IMR-90 (cell line): ENCODE measurements around the gene INTS15. TPM values are rescaled to one million over a fixed set of nuclear protein-coding genes. Genes with fewer than 3 reads are reported as not detected.

Experiments
- ATAC-seq: fragments of 200-7000 bp; cut with Tn5 transposase; 2 replicates; pipeline ENCODE4 v1.9.1; 2020; ENCODE audit warnings: low read depth, mild to moderate bottlenecking, moderate library complexity
- BruUV-seq: library from RNA; stranded (reverse); fragments of 400-500 nt; replicated peaks from 2 replicates; lab custom pipeline; 2021; lab: Mats Ljungman, UMichigan
- CTCF ChIA-PET: fragments of 300-600 bp; formaldehyde crosslinking; extraction: SDS; loops from one replicate; lab custom pipeline; 2021; ENCODE audit warnings: antibody characterized with exemption; lab: Yijun Ruan, JAX
- POLR2A ChIA-PET: fragments of 300-600 bp; sonication (Branson Sonifier 250); formaldehyde crosslinking; loops from one replicate; lab custom pipeline; 2022; ENCODE audit warnings: antibody characterized with exemption; ENCODE audit not compliant: unreplicated experiment; lab: Charles Lee
- DNase-seq: peaks from one replicate; pipeline ENCODE4 v3.0.0; 2013
- H2AFZ ChIP-seq: replicated peaks from 2 replicates; pipeline ENCODE3; 2013; ENCODE audit warnings: low read length, mild to moderate bottlenecking; ENCODE audit not compliant: poor library complexity
- H2AK5ac ChIP-seq: 2 replicates; pipeline ENCODE4 v1.6.1; 2013; ENCODE audit warnings: low read depth, low read length, inconsistent platforms
- H2AK9ac ChIP-seq: replicated peaks from 2 replicates; pipeline ENCODE3; 2013; ENCODE audit warnings: mild to moderate bottlenecking, low read depth, low read length, moderate library complexity; ENCODE audit not compliant: poor library complexity
- H2BK120ac ChIP-seq: 2 replicates; pipeline ENCODE4 v1.6.1; 2013; ENCODE audit warnings: low read depth, low read length, inconsistent platforms
- H2BK15ac ChIP-seq: 3 replicates; pipeline ENCODE4 v1.6.1; 2013; ENCODE audit warnings: low read depth, low read length, inconsistent platforms
- H2BK20ac ChIP-seq: 2 replicates; pipeline ENCODE4 v1.6.1; 2013; ENCODE audit warnings: low read depth, mild to moderate bottlenecking, inconsistent platforms, low read length, moderate library complexity
- H2BK5ac ChIP-seq: 2 replicates; pipeline ENCODE4 v1.6.1; 2013; ENCODE audit warnings: mild to moderate bottlenecking, low read depth, low read length, inconsistent platforms; ENCODE audit not compliant: poor library complexity, severe bottlenecking
- H3K14ac ChIP-seq: replicated peaks from 2 replicates; pipeline ENCODE4 v1.6.1; 2013; ENCODE audit warnings: low read depth, low read length, inconsistent platforms
- H3K18ac ChIP-seq: 2 replicates; pipeline ENCODE4 v1.6.1; 2013; ENCODE audit warnings: low read depth, low read length, control low read depth
- H3K23ac ChIP-seq: 2 replicates; pipeline ENCODE4 v1.6.1; 2013; ENCODE audit warnings: low read depth, low read length, inconsistent platforms
- H3K27ac ChIP-seq: 2 replicates; pipeline ENCODE4 v1.5.1; 2013; ENCODE audit warnings: mild to moderate bottlenecking, control low read depth, low read length; ENCODE audit not compliant: insufficient read depth
- H3K27me3 ChIP-seq: 2 replicates; pipeline ENCODE4 v1.6.1; 2013; ENCODE audit warnings: low read length; ENCODE audit not compliant: control insufficient read depth, insufficient read depth
- H3K36me3 ChIP-seq: 2 replicates; pipeline ENCODE4 v1.6.1; 2013; ENCODE audit warnings: low read length, mixed read lengths; ENCODE audit not compliant: control insufficient read depth, insufficient read depth
- H3K4ac ChIP-seq: 2 replicates; pipeline ENCODE4 v1.6.1; 2013; ENCODE audit warnings: low read depth, low read length, inconsistent platforms
- H3K4me1 ChIP-seq: 2 replicates; pipeline ENCODE4 v1.6.1; 2013; ENCODE audit warnings: low read length, mixed read lengths; ENCODE audit not compliant: control insufficient read depth, insufficient read depth
- H3K4me2 ChIP-seq: 2 replicates; pipeline ENCODE4 v1.6.1; 2013; ENCODE audit warnings: low read depth, mild to moderate bottlenecking, control low read depth, low read length, moderate library complexity
- H3K4me3 ChIP-seq: 2 replicates; pipeline ENCODE4 v1.5.1; 2013; ENCODE audit warnings: low read depth, mild to moderate bottlenecking, control low read depth, low read length, moderate library complexity; ENCODE audit not compliant: insufficient read depth
- H3K56ac ChIP-seq: 2 replicates; pipeline ENCODE4 v1.6.1; 2013; ENCODE audit warnings: low read length, inconsistent platforms; ENCODE audit not compliant: insufficient read depth; ENCODE audit errors: extremely low read depth
- H3K79me1 ChIP-seq, 2 experiments: 2 replicates each; pipeline ENCODE4 v1.6.1; 2013; ENCODE audit warnings: low read length in 2 of 2, inconsistent platforms in 1 of 2, low read depth in 1 of 2
- H3K9ac ChIP-seq: 2 replicates; pipeline ENCODE4 v1.6.1; 2013; ENCODE audit warnings: low read depth, low read length, control low read depth
- H3K9me1 ChIP-seq: 2 replicates; pipeline ENCODE4 v1.6.1; 2013; ENCODE audit warnings: low read length, inconsistent platforms; ENCODE audit not compliant: insufficient read depth
- H3K9me3 ChIP-seq: 2 replicates; pipeline ENCODE4 v1.6.1; 2013; ENCODE audit warnings: low read length; ENCODE audit not compliant: control insufficient read depth, insufficient read depth
- H4K20me1 ChIP-seq: 2 replicates; pipeline ENCODE4 v1.6.1; 2013; ENCODE audit warnings: low read length, inconsistent platforms; ENCODE audit not compliant: insufficient read depth
- H4K5ac ChIP-seq: 2 replicates; pipeline ENCODE4 v1.6.1; 2013; ENCODE audit warnings: mild to moderate bottlenecking, low read depth, low read length, control low read depth
- H4K8ac ChIP-seq, 2 experiments: 2 replicates each; pipeline ENCODE4 v1.6.1; 2013; ENCODE audit warnings: low read depth in 2 of 2, low read length in 2 of 2, control low read depth in 1 of 2, inconsistent platforms in 1 of 2
- H4K91ac ChIP-seq: 2 replicates; pipeline ENCODE4 v1.6.1; 2013; ENCODE audit warnings: low read depth, low read length, inconsistent platforms; ENCODE audit not compliant: insufficient read depth
- BHLHE40 ChIP-seq: fragments of 150-350 bp; IDR thresholded peaks from 2 replicates; pipeline ENCODE4 v1.6.1; 2016; ENCODE audit warnings: mild to moderate bottlenecking, low read depth, low read length
- CEBPB ChIP-seq: IDR thresholded peaks from 2 replicates; pipeline ENCODE4 v1.6.1; 2012; ENCODE audit warnings: low read depth, low read length, improper control_type of control experiment
- CHD1 ChIP-seq: IDR thresholded peaks from 2 replicates; pipeline ENCODE4 v1.6.1; 2012; ENCODE audit warnings: low read depth, low read length, improper control_type of control experiment
- FOS ChIP-seq: fragments of 150-350 bp; IDR thresholded peaks from 2 replicates; pipeline ENCODE4 v1.6.1; 2016; ENCODE audit warnings: low read depth, low read length
- MAFK ChIP-seq: IDR thresholded peaks from 2 replicates; pipeline ENCODE4 v1.6.1; 2012; ENCODE audit warnings: low read depth, low read length, improper control_type of control experiment
- MAZ ChIP-seq: IDR thresholded peaks from 2 replicates; pipeline ENCODE4 v1.6.1; 2012; ENCODE audit warnings: low read depth, mild to moderate bottlenecking, low read length, improper control_type of control experiment, moderate library complexity, borderline replicate concordance
- MXI1 ChIP-seq: IDR thresholded peaks from 2 replicates; pipeline ENCODE4 v1.6.1; 2012; ENCODE audit warnings: low read depth, mild to moderate bottlenecking, low read length, moderate library complexity, borderline replicate concordance
- NFE2L2 ChIP-seq: fragments of 150-350 bp; IDR thresholded peaks from 2 replicates; pipeline ENCODE4 v1.6.1; 2016; ENCODE audit warnings: low read depth, mild to moderate bottlenecking, low read length
- POLR2A ChIP-seq: IDR thresholded peaks from 2 replicates; pipeline ENCODE4 v1.6.1; 2012; ENCODE audit warnings: mild to moderate bottlenecking, low read depth, low read length
- RAD21 ChIP-seq: IDR thresholded peaks from 2 replicates; pipeline ENCODE4 v1.6.1; 2012; ENCODE audit warnings: low read length, improper control_type of control experiment
- RCOR1 ChIP-seq: IDR thresholded peaks from 2 replicates; pipeline ENCODE4 v1.6.1; 2012; ENCODE audit warnings: mild to moderate bottlenecking, low read length, improper control_type of control experiment; ENCODE audit not compliant: insufficient replicate concordance
- RFX5 ChIP-seq: IDR thresholded peaks from 2 replicates; pipeline ENCODE4 v1.8.0; 2012; ENCODE audit warnings: low read depth, mild to moderate bottlenecking, low read length, moderate library complexity
- SMC3 ChIP-seq: fragments of 150-350 bp; IDR thresholded peaks from 2 replicates; pipeline ENCODE4 v1.6.1; 2016; ENCODE audit warnings: low read depth, mild to moderate bottlenecking, antibody characterized with exemption, low read length, moderate library complexity
- WGBS, 2 experiments: methylation state at CpG; one replicate each; pipeline versions ENCODE4 v1.1.5 to v1.1.7; 2013; ENCODE audit warnings: missing lambda C conversion rate in 2 of 2; ENCODE audit not compliant: insufficient read length in 1 of 2; ENCODE audit errors: extremely low coverage in 2 of 2; 5-methylcytosine and 5-hydroxymethylcytosine counted together
- dilution Hi-C: fragments of 300-500 bp; cut with HindIII; formaldehyde crosslinking; loops from one replicate; pipeline ENCODE4 v1.14.3; 2018; ENCODE audit warnings: low sequenced_read_pairs; ENCODE audit not compliant: unreplicated experiment
- in situ Hi-C: fragments of 300-500 bp; cut with MboI; formaldehyde crosslinking; loops from 3 replicates; pipeline ENCODE4 v1.14.3; 2019; ENCODE audit warnings: low sequenced_read_pairs, inconsistent platforms, mixed read lengths
- intact Hi-C: fragments of 100-400 bp; cut with micrococcal nuclease; formaldehyde crosslinking; loops from 2 replicates; pipeline ENCODE4 v1.10.0; 2022
- polyA plus RNA-seq, 3 experiments: library from polyadenylated mRNA; depleted of rRNA; stranded (reverse); fragments of >200 nt; gene quantifications; 2 replicates each; pipeline ENCODE4 v1.2.3, GENCODE V29; 2012; ENCODE audit warnings: low replicate concordance in 1 of 3
- total RNA-seq: library from RNA; depleted of rRNA; stranded (reverse); fragments of >200 nt; gene quantifications from 2 replicates; pipeline ENCODE4 v1.2.3, GENCODE V29; 2012
- TF ChIP-seq, protein P1 (sequence below): conservative IDR thresholded peaks from 2 replicates; pipeline ENCODE4 v1.5.1; 2012; ENCODE audit warnings: mild to moderate bottlenecking, low read depth, low read length, improper control_type of control experiment
- TF ChIP-seq, protein P2 (sequence below): fragments of 150-350 bp; IDR thresholded peaks from 2 replicates; pipeline ENCODE4 v1.6.1; 2017; ENCODE audit warnings: mild to moderate bottlenecking, antibody characterized with exemption, low read length, low read depth
- TF ChIP-seq, protein P3 (sequence below): fragments of 150-350 bp; IDR thresholded peaks from 2 replicates; pipeline ENCODE4 v1.6.1; 2016; ENCODE audit warnings: low read depth, mild to moderate bottlenecking, low read length, moderate library complexity, borderline replicate concordance

Gene INTS15
- total and polyA plus RNA-seq, 2 of the 4 experiments (the other 2 are of a cell fraction) = 7.0 to 20.8 TPM

DNA sequence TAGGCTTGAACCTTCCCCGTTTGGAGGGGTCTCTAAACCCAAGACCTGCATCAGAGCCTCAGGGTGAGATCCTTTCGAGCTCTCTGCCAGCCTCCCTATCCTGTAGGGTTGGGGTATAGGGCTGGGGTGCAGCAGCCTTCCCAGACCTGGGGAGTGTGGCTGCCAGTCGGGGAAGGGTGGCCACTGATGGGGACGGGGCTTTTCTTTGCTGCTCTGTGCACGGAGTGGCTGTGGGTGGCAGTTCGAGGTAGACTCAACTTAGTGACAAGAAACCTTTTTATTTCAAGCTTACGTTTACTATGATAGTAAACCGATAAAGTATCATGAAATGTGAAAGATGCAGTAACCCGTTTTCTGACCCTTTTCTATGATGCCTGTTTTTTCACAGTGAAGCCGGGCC is 60.3 kb downstream of the INTS15 start:
- whole genome bisulfite sequencing, 2 experiments = 92% methylated on average over 6 of the region's 10 CpGs; no CpG with 5 or more reads in 1 of the 2 experiments
- dilution Hi-C loops = no loop called here
- Histone ChIP-seq H2BK120ac (no peak overlapping the region), H4K8ac (no peak overlapping the region), H4K5ac (no peak overlapping the region), H3K36me3 (peaks cover 76% of the 10 kb centered on the region), H3K14ac (no peak overlapping the region), H3K27me3 (no peaks in the 10 kb centered on the region), H2BK15ac (no peak overlapping the region), H2AK5ac (no peak overlapping the region), H2AFZ (no peak overlapping the region), H3K23ac (no peak overlapping the region), H3K4me2 (no peak overlapping the region), H3K4ac (no peak overlapping the region), H4K20me1 (peaks cover 4% of the 10 kb centered on the region; the same call in 1 of the 2 replicates), H3K4me3 (no peak overlapping the region), H3K27ac (no peak overlapping the region), H3K18ac (no peak overlapping the region), H3K4me1 (no peaks in the 10 kb centered on the region), H3K56ac (no peak overlapping the region), H2BK5ac (no peak overlapping the region), H3K9ac (no peak overlapping the region), H4K91ac (no peak overlapping the region), H2BK20ac (no peak overlapping the region), H3K79me1 (peaks cover 0 to 17% of the 10 kb centered on the region in 2 experiments; a peak in 1 of 4 replicates), H2AK9ac (no peak overlapping the region), H3K9me3 (peaks cover 39% of the 10 kb centered on the region), H3K9me1 (no peaks in the 10 kb centered on the region)
- DNase-seq = no peak
- intact Hi-C loops = no loop called here
- no peak for ATAC-seq
- in situ Hi-C loops = no loop called here
- ChIA-PET POLR2A (no interaction called here), CTCF (no interaction called here)
- BruUV-seq = no TSS peak
- TF ChIP-seq, protein P1, sequence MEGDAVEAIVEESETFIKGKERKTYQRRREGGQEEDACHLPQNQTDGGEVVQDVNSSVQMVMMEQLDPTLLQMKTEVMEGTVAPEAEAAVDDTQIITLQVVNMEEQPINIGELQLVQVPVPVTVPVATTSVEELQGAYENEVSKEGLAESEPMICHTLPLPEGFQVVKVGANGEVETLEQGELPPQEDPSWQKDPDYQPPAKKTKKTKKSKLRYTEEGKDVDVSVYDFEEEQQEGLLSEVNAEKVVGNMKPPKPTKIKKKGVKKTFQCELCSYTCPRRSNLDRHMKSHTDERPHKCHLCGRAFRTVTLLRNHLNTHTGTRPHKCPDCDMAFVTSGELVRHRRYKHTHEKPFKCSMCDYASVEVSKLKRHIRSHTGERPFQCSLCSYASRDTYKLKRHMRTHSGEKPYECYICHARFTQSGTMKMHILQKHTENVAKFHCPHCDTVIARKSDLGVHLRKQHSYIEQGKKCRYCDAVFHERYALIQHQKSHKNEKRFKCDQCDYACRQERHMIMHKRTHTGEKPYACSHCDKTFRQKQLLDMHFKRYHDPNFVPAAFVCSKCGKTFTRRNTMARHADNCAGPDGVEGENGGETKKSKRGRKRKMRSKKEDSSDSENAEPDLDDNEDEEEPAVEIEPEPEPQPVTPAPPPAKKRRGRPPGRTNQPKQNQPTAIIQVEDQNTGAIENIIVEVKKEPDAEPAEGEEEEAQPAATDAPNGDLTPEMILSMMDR = no peak
- no peak for TF ChIP-seq MAFK
- TF ChIP-seq MXI1 = no peak
- no peak for TF ChIP-seq FOS
- TF ChIP-seq POLR2A = no peak
- TF ChIP-seq BHLHE40 = no peak
- no peak for TF ChIP-seq RAD21
- TF ChIP-seq MAZ = no peak
- TF ChIP-seq CHD1 = no peak
- TF ChIP-seq, protein P2, sequence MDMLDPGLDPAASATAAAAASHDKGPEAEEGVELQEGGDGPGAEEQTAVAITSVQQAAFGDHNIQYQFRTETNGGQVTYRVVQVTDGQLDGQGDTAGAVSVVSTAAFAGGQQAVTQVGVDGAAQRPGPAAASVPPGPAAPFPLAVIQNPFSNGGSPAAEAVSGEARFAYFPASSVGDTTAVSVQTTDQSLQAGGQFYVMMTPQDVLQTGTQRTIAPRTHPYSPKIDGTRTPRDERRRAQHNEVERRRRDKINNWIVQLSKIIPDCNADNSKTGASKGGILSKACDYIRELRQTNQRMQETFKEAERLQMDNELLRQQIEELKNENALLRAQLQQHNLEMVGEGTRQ = no peak
- TF ChIP-seq NFE2L2 = no peak
- TF ChIP-seq RCOR1 = no peak
- TF ChIP-seq RFX5 = no peak
- TF ChIP-seq, protein P3, sequence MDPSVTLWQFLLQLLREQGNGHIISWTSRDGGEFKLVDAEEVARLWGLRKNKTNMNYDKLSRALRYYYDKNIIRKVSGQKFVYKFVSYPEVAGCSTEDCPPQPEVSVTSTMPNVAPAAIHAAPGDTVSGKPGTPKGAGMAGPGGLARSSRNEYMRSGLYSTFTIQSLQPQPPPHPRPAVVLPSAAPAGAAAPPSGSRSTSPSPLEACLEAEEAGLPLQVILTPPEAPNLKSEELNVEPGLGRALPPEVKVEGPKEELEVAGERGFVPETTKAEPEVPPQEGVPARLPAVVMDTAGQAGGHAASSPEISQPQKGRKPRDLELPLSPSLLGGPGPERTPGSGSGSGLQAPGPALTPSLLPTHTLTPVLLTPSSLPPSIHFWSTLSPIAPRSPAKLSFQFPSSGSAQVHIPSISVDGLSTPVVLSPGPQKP = no peak
- no peak for TF ChIP-seq SMC3
- no peak for TF ChIP-seq CEBPB
